CD4-positive, alpha-beta T cell treated with Interleukin-2 at 100 ng/mL for 4 hours (primary cell): ENCODE measurements around the gene GOLM1.

Source experiments
- DNase-seq: peaks from one replicate; pipeline ENCODE4 v3.0.0-alpha.2; 2020; ENCODE audit warnings: low spot score

Gene GOLM1

DNA sequence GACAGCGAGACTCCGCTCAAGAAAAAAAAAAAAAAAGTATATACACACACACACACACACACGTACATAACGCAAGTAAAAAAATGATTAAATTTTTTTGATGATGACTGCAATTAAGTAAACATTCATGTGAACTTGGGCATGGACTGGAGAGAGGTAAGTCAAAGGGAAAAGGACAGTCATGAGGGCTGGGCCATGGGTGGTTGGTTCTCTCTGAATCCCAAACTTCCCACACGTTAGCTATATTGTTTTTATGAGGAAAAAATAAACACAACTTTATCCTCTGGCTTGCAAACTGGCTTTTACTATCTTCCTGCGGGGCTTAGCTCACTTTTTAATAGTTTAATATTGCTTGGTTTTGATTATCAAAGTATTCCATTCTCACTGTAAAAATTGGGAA, 53.7 kb downstream of the GOLM1 start:
- DNase-seq: no peak

DNA sequence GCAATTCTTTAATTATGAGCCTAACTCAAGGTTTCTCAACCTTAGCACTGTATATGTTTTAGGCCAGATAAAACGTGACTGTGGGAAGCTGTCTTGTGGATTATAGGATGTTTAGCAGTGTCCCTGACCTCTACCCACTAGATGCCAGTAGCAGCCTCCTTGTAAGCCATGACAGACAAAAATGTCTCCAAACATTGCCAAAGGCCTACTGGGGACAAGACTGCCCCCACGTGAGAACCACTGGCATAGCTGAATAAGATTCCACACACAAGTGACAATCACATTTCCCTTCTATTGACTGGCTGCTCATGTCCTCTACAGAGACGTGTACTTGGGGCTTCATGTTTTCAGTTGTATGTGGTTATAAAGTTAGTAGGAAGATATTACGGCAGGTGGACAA, 55.4 kb downstream of the GOLM1 start:
- DNase-seq: no peak

DNA sequence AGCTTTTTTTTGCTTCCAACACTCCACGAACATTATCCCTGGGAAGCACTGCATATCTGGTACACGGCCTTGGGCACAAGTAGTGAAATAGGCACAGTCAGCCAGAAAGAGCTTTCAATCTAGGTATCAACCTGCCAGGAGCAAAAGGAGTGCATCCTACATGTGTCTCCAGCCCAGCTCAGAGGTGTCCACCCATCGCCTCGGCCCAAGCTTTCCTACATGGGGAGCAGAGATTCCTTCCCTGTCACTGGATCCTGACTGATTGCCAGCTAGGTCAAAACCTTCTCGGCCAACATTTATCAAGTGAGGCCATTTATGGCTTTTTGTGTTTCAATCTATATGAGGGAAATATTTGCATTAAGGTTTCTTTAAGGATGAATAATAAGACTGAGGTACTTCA, 55.8 kb downstream of the GOLM1 start:
- DNase-seq: no peak

DNA sequence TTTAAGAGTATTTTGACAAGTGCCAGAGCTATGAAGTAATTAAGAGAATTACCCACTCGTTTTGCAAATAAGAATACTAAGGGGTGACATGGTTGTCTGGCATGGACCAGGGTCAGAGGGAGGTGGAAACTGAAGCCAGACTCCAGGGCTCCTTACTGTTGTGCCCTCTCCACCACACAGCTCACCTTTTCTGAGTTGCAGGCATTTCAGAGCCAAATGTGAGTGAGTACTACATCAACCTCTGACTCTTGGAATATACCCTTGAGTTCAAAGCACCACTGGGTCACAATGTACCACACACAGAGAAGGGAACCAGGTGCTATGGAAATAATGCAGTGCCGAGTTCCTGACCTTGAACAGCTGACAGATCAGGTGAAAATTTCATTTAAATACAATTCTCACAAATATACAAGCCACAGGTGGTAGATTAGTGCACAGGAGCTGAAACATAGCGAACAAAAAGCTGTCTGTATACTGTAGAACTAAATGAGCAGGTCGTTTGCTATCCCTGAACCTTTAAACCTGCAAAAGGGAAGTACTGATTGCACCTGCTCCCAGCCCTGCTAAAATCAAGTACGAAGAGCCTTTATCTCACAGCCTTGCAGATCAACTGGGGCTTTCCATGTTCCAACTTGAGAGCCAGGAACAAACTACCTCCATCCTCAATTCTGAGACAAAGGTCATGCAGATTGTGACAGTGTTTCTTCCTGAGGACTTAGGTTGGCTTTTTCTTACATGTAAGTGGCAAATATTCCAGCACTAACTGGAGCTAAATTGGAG, 57.0 kb downstream of the GOLM1 start:
- DNase-seq: no peak

DNA sequence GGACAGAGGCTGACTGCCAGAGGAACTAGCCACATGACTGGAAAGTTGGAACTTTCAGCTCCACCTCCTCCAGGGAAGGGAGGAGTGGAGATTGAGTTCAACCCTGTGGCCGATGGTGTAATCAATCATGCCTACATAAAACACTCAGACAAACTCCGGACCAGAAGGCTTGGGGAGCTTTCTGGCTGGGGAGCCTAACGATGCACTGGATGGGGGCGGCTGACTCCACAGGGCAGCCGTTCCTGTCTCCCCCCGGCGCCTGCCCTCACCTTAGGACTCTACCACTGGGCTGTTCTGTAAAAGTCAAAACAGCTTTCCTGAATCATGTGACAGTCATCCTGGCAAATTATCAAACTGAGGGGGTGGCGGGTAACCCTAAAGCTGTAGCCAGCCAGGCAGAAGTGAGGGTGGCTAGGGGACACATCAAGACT, 58.0 kb downstream of the GOLM1 start:
- DNase-seq: no peak

DNA sequence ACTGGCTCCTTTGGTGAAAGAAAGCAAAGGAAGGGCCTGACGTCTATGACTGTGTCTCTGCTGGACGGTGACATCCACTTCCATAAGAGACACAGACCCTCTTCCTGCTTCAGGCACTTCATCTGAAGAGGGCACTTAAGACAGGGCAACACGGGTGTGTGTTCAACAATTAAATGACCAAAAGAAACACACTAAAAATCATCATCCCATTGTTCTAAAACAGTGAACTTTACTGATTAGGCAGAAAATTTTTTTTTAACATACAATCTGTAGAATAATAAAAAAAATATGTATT, 58.5 kb downstream of the GOLM1 start:
- no peak for DNase-seq

DNA sequence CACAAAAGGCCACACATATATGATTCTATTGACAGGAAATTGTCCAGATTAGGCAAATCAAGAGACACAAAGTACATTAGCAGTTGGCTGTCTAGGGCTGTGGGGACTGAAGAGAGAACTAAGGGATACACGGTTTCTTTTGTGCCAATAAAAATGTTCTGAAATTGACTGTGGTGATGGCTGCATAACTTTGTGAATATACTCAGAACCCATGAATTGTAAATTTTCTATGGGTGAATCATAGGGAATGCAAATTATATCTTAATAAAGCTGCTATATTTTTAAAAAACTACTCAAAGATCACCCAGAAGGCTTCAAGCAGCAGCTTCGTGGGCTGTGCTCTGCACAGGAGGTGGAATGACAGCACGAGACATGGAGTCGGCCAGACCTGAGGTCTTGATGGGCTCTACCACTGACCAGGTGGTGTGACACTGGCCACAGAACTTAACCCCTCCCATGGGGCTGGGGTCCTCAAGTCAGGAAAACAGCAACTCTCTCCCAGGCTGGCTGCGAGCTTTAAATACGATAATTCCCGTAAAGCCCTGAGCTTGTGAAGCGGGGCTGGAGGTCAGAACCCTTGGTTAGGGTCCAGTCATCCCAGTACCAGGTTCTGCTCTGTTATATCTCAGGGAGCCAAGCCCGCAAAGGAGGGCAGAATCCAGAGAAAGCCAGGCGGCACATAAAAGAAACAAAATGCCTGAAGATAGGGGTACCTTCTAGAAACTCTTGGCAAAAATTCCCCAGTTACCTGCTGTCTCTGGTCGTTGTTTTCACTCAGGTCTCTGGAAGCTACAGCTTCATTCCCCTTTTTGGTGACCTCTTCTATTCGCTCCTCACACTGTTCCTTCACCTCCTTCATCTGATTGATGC, 59.1 kb downstream of the GOLM1 start:
- no peak for DNase-seq

DNA sequence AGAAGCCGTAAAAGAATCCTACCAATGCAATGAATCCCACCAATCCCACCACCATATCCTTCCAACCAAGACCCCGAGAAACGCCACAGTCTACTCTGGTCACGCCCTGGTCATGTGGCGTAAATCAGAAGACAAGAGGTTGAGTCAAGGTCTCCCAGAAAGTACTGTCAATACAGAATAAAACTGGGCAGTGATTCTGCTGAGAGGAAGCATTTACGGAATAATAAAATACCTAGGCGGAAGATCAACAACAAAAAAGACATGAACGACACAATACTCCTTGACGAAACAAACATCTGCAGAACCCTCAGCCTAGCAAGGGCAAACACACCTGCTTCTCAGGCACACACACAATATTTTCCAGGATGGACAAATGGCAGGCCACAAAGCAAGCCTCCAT, 62.8 kb downstream of the GOLM1 start:
- no peak for DNase-seq

DNA sequence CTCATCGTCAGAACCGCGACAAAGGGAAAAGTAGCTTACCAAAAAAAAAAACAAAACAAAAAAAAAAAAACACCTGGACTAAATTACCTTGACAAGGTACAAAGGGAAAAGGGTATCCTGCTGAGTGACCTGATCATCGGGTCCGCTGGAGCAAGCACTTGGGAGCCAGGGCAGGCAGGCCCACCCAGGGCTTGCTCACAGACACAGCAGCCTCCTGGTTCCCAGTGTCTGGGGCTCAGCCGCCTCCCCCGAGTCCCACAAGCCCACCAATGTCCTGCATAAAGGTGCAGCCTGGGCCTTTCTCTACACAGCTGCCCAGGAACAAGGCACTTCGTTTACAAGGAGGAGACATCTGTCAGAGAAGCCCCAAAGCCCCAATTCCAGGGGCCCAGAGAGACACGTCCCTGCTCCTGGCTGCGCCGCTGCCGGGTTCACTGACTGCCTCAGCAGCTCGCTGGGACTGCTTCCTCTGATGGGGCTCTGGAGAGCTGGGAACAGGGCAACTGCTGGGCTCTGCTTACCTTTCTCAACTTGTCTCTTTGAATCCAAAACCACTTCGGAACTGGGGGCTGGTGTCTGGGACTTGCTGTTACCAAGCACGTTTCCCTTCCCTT, 63.4 kb downstream of the GOLM1 start:
- DNase-seq: no peak

DNA sequence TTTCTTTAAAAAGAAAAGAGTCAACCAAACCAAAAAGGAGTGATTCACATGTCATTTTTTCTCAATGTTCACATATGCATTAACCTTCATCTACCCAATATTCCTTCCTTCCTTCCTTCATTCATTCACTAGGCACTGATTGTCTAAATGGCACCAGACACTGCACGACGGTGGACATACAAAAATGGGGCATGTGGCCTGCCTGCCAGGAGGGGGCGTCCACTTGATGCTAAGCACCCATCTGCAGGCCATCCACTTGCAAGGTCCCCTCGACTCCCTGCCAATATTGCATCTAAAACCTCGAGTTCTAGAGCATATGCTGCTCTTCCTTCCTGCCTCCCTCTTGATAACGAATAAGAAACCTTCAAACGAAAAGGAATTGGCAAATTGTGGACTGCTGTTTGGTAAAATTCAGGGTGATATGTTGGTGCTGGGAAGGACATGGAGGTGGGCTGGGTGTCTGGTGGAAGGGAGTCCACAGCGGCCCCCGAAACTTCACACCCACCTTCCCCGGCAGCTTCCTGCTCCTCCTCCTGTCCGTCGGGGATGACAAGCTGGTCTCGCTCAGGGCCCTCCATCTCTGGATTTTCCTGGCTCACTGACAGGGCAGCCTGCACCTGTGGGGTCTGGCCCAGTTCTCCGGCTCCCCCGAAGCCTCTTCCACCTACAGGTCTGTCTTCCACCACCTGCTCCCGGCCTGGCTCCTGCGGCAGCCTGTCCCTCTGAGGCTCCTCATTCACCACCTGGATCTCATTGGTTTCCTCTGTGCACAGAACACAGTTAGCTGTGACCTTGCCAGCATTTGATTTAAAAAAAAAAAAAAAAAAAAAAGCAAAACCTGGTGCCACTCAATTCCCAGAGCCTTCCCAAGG, 64.3 kb downstream of the GOLM1 start:
- DNase-seq: no peak

DNA sequence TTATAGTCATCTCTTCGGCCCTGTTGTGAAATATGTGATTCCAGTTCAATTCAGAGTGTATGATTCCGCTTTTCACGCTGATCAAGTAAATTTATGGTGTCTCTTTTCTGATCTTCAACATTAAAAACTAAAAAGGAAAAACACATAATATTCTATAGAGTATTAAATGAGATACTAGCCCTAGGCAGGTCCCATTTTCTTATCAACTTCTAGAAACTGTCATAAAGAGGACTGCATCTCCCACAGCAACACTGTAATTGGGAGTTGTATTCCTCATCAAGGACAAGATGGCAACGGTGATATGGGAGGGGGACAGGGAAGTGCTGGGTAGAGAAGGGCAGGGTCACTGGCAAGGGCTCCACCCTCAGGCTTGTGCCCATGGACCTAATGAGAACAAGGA, 71.6 kb downstream of the GOLM1 start:
- no peak for DNase-seq

DNA sequence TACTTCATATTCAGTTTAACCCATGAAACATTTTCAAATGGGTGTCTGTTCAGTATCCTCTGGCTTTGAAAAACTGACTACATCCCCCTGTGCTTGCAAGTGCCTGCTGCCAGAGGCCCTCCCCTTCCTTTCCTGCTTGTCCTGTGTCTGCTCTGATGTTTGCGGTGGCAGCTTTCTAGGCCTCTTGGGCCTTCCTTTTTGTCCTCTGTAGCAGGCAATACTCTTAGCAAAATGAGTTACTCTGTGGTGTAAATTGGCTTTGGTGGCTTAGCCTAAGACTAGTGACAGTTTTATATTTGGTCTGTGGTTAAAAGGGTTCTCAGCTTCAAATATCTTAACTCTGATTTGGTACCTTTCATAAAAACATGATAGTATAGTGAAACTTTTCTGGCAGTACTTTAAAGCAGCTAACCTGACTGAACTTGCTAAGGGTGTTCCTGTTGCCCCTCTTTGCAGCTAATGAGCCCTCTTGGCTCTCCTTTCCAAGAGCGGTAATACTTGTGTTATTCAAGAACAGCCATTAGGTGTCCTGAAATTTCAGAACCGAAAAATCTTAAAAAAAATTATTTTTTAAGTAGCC, 76.6 kb downstream of the GOLM1 start:
- no peak for DNase-seq

DNA sequence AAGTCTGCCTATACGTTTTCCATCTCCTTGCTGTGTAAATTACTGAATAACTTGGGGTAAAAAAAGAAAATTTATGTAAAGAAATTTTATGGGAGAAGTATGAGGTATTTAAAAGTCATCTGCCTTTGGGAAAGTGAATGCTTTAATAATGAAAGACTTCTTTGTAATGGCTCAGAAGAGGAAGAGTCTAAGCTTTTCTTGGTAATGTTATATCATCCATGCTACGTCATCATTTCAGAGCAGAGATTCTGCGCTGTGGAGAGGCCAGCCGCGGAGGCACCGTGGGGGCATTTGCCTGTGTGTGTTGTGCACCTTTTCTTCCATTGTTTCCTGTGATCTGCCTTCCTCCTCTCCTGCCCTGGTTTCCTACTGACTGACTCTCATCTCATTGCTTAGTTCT, 78.2 kb downstream of the GOLM1 start:
- DNase-seq: no peak

DNA sequence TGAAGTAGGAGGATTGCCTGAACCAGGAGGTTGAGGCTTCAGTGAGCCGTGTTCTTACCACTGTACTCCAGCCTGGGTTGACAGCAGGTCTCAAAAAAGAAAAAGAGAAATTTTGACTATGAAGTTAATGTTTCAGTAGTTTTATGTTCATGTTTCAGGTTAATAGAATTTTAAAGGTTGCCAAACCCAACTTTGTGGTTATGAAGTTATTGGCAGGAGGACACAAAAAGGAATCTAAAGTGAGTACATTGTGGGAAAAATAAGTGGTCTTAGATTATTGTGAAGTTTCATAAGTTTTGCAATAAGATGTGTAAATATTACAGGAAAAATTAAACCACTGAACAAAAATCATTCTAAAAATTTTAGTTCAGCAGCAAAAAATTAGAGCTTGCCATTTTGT, 78.6 kb downstream of the GOLM1 start:
- no peak for DNase-seq

DNA sequence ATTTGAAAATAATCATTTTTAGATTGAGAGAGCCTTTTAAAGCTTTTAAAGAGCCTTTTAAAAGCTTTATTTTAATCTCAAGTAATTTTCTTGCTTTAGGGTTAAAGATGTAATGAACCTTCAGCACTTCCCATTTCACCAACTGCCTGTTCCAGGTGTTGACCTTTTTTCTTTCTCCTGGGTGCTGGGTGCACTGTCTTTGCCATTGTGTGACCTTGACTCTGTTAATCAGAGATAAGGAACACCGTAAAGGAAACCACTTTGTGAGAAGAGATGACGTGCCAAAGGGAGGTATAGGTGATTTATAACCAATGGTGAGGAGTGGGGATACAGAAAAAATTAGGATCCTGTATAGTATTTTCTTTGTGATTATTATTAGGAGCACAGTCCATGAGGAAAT, 90.2 kb downstream of the GOLM1 start:
- no peak for DNase-seq

DNA sequence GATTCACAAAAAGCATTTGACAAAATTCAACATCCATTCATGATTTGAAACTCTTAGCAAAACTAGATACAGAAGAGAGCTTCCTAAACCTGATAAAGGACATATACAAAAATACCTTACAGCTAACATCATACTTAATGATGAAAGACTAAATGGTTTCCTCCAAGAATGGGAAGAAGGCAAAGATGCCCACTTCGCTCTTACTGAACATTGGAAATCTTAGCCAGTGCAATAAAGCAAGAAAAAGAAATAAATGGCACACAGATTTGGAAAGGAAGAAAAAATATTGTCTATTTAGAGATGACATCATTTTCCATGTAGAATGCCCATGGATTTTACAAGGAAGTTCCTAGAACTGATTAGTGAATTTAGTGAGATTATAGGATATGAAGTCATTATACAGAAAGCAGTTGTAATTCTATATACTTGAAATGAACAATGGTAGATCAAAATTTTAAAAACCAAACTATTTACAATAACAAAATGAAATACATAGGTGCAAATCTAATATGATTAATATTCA, 94.0 kb downstream of the GOLM1 start:
- DNase-seq: no peak

DNA sequence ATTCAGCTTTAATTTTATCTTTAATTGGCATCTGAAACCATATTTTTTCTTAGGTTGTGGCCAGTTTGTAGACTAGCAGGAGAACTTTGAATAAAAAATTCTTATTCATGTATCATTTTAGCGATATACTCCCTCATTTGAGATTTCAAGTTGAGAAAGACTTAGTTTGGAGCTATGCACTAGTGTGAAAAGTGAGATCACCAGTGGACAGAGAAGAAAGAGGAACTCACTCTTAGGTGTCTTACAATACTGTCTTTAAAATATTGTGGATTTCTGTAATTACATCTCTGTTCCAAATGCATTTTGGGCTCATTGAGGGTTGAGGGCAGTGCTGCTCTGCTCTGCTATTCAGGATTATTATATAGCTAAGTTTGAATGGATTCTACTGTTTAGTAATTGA, 103.8 kb downstream of the GOLM1 start:
- DNase-seq: no peak

DNA sequence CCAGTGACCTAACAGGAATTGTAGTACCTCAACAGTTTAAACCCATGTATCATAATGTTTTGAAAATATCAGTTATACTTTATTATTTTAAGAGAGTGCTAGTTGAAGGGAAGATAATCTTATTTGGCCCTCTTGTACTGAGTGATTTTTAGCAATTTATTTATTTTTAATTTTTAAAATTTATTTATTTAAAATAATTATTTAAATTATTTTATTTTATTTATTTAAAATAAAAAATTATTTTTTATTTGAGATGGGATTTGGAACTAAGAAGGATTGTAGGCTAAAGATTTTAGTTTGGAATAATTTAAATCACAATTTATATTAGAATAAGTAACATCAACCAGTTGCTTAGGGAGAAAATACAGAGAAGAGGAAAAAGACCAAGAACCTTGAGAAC, 104.3 kb downstream of the GOLM1 start:
- no peak for DNase-seq

DNA sequence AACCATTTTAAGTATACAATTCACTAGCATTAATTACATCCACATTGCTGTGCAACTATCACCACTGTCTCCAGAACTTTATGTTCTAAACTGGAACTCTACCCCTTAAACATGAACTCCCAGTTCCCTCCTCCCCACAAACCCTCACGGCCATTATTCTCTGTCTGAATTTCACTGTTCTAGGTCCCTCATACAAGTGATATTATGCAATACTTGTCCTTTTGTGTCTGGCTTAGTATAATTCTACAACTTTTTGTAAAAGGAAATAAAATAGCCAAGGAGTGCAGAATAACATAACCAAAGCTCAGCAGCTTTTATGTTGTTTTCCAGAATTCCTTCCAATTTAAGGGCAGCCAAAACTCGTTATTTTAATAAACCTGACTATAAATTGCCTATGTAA, 105.2 kb downstream of the GOLM1 start:
- DNase-seq: no peak

DNA sequence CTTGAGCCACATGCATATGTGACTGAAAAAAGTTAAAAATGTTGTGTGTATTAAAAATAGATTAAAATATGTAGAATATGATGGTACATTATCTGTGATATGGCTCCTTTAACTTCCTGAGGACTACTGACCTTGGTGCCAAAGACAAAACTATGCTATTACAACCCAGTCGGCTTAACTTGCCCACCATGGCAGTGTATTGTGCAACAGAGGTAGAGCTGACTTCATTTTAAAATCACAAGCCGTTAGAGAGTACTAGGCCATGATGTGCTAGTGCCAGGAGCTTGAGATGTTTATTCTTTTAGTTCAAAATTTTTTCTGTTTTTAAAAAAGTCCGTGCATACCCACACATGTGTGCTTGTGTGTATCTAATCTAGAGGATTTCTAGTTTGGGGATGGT, 112.1 kb downstream of the GOLM1 start:
- no peak for DNase-seq

DNA sequence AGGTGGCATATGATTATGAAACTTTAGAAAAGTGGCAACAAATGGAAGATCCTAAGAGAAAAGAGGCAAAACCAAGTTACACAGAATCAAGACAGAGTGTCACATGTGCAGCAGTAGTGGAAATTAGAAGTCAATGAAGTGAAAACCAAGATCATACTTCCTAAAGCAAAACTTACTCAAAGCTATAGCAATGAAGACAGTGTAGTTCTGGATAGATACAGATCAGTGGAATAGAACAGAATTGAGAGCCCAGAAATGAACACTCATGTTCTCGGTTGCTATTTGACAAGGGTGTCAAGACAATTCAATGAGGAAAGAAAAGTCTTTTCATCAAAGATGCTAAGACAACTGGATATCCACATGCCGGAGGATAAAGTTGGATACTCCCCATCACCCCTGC, 114.9 kb downstream of the GOLM1 start:
- no peak for DNase-seq

DNA sequence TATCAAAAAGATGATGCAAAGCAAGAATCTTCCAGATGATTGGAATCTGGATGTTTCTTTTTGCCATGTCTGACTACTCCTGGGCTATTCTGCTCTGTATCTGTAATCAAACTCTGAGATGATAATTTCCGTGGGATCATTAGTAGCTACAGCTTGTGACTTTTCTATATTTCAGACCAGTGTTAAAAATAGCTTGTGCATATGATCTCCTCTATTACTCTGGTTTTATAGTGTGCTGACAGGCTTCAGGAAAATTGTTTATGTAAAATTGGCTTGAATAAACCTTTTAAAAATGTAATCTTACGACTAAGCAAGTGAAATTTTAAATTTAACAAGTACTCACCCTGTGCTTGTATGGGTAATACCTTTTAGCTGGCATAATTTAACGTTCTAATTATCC, 118.0 kb downstream of the GOLM1 start:
- no peak for DNase-seq
